ENCODE measurements around the gene UXT. TPM values are rescaled to one million over a fixed set of nuclear protein-coding genes. Genes with fewer than 3 reads are reported as not detected.

Gene UXT
- total RNA-seq, 2 experiments from 2014 or later, result 198 to 210 TPM

DNA sequence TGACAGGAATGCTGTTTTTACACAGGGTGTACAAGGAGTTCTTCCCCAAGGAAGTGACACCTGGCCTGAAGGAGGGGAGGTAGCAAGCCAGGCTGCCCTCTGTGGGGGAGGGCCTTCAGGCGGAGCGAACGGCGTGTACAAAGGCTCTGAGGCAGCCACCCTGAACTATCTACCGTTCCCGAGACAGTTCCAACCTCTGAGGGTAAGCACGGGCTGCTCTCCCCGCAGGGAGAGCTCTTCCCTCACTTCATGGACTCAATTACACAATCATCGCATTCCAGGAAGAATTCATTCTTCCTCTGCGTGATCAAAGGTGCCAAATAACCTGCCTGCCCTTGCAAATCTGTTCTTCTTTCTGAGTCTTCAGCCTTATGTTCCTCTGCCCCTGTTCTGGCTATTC is 13.4 kb downstream of the UXT start:
- intact Hi-C loops (cut with micrococcal nuclease), result no loop called here

DNA sequence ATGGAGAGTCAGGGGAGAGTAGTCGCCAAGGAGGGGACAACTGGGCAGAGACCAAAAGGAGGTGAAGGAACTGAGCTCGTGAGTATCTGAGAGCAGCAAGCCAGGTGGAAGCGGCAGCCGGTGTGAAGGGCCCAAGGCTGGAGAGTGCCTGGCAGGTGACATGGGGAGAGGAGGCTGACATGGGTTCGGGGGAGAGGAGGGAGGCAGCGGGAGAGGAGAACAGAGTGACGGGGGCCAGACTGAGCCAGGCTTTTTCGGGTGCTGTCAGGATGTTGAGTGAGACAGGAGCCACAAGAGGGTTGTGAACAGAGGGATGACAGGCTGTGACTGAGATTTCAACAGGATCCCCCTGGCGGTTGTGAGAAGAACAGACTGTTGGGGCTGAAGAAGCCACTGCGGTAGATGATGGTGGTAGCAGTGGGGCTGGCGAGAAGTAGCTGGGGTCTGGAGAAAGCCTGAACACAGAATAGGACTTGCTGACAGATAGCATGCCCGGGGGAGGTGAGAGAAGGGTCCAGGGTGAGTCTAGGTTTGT is 14.4 kb downstream of the UXT start:
- DNase-seq, result no peak
- ChIA-PET POLR2A (no interaction called here), CTCF (interaction anchor here (1.4 kb wide), 1 partner anchor 14 kb away, joined by 3 read pairs; no protein-coding TSS in a partner anchor)
- intact Hi-C loops (cut with micrococcal nuclease), result no loop called here
- no peaks in the 10 kb centered on the region for H3K9me3 Mint-ChIP-seq
- H3K27me3 Mint-ChIP-seq, result no peaks in the 10 kb centered on the region
- no peak overlapping the region for H3K27ac Mint-ChIP-seq
- peaks cover 36% of the 10 kb centered on the region for H3K4me1 Mint-ChIP-seq (ENCODE audit: low read depth)
- no peak overlapping the region for H3K4me3 Mint-ChIP-seq
- peaks cover 41% of the 10 kb centered on the region for H3K36me3 Mint-ChIP-seq

More for the DNA sequence above, 13.4 kb downstream of the UXT start:
- CTCF ChIA-PET, result no interaction called here
- DNase-seq, result no peak
- Mint-ChIP-seq H3K36me3 (peaks cover 33% of the 10 kb centered on the region), H3K4me3 (no peak overlapping the region), H3K4me1 (ENCODE audit: low read depth) (peaks cover 36% of the 10 kb centered on the region), H3K27ac (no peak overlapping the region), H3K9me3 (no peaks in the 10 kb centered on the region), H3K27me3 (no peaks in the 10 kb centered on the region)
- POLR2A ChIA-PET, result no interaction called here

DNA sequence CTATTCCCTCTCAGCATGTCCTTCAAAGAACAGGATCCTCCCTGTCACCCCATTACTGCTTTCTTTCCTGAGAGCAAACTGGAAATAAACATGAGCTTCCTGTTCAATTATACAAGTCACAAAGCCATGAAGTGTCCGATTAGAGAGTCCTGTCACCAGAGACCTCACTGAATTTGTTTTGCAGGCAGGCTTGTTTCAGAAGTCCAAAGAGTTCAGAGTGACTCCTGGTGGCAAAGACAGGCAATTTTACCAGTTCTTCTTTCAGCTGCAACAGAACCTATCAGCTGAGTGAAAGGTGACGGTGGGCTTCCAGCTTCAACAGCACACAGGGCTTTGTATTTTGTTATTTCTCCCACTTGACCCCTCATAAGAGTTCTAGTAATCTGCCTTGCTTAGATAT is 15.1 kb downstream of the UXT start:
- peaks cover 36% of the 10 kb centered on the region for H3K4me1 Mint-ChIP-seq (ENCODE audit: low read depth)
- peaks cover 40% of the 10 kb centered on the region for H3K36me3 Mint-ChIP-seq
- H3K27me3 Mint-ChIP-seq, result no peaks in the 10 kb centered on the region
- POLR2A ChIA-PET, result no interaction called here
- DNase-seq, result no peak
- intact Hi-C loops (cut with micrococcal nuclease), result no loop called here
- CTCF ChIA-PET, result interaction anchor here (1.4 kb wide), 1 partner anchor 13 kb away, joined by 3 read pairs; no protein-coding TSS in a partner anchor
- no peaks in the 10 kb centered on the region for H3K9me3 Mint-ChIP-seq
- H3K4me3 Mint-ChIP-seq, result no peak overlapping the region
- H3K27ac Mint-ChIP-seq, result no peak overlapping the region

GRCh38 chrX:47638816-47639215 is 20.2 kb downstream of the UXT start:
- CTCF ChIA-PET, result no interaction called here
- H3K27ac Mint-ChIP-seq, result no peak overlapping the region
- H3K9me3 Mint-ChIP-seq, result no peaks in the 10 kb centered on the region
- no peaks in the 10 kb centered on the region for H3K27me3 Mint-ChIP-seq
- DNase-seq, result no peak
- H3K36me3 Mint-ChIP-seq, result peaks cover 46% of the 10 kb centered on the region
- no peak overlapping the region for H3K4me3 Mint-ChIP-seq
- POLR2A ChIA-PET, result no interaction called here
- H3K4me1 Mint-ChIP-seq (ENCODE audit: low read depth), result peaks cover 13% of the 10 kb centered on the region
- intact Hi-C loops (cut with micrococcal nuclease), result no loop called here

DNA sequence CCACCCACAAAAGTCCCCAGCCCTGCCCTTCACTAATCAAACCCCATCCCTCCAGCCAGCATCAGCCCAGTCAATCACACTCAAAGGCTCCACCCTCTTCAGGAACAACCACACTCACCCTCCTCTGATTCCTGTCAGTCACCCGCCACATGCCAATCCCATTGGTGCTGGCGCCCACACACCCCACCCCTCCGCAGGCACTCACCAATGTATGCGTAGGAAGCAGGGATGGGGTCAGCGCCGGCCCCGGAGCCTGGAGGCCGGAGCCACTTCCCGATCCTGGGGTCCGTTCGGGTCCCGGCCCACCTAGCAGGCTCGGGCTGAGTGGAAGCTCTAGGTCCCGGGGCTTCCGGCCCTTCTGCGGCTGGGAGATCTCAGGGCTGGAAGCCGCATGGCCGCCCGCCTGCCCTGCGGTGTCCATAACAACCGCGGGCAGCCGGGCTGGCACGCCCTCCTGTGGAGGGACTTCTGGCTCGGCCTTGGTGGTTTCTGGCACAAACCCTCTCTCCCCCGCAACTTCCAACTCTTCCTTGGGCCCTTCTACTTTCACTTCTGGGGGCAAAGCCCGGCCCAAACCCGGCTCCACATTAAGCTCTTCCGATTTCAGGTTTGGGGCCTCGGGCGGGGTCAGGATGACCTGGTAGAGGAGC is 21.3 kb downstream of the UXT start:
- peak; percentile 61 for DNase-seq
- Mint-ChIP-seq H3K27ac (peak overlapping the region; percentile 56), H3K36me3 (peaks cover 44% of the 10 kb centered on the region), H3K4me1 (ENCODE audit: low read depth) (peaks cover 13% of the 10 kb centered on the region), H3K9me3 (no peaks in the 10 kb centered on the region), H3K27me3 (no peaks in the 10 kb centered on the region), H3K4me3 (peak overlapping the region; percentile 50)
- ChIA-PET POLR2A (no interaction called here), CTCF (no interaction called here)
- intact Hi-C loops (cut with micrococcal nuclease), result no loop called here

GRCh38 chrX:47634871-47635575 is 24.0 kb downstream of the UXT start:
- CTCF ChIA-PET, result no interaction called here
- no peaks in the 10 kb centered on the region for H3K27me3 Mint-ChIP-seq
- H3K4me1 Mint-ChIP-seq (ENCODE audit: low read depth), result peaks cover 17% of the 10 kb centered on the region
- H3K36me3 Mint-ChIP-seq, result peaks cover 31% of the 10 kb centered on the region
- intact Hi-C loops (cut with micrococcal nuclease), result no loop called here
- H3K9me3 Mint-ChIP-seq, result no peaks in the 10 kb centered on the region
- POLR2A ChIA-PET, result no interaction called here
- peak; percentile 50 for DNase-seq
- H3K27ac Mint-ChIP-seq, result no peak overlapping the region
- H3K4me3 Mint-ChIP-seq, result no peak overlapping the region

GRCh38 chrX:47633689-47634590 is 25.0 kb downstream of the UXT start:
- H3K9me3 Mint-ChIP-seq, result no peaks in the 10 kb centered on the region
- intact Hi-C loops (cut with micrococcal nuclease), result no loop called here
- no peak overlapping the region for H3K4me3 Mint-ChIP-seq
- H3K27me3 Mint-ChIP-seq, result no peaks in the 10 kb centered on the region
- ChIA-PET CTCF (no interaction called here), POLR2A (no interaction called here)
- peaks cover 23% of the 10 kb centered on the region for H3K4me1 Mint-ChIP-seq (ENCODE audit: low read depth)
- DNase-seq, result no peak
- no peak overlapping the region for H3K27ac Mint-ChIP-seq
- H3K36me3 Mint-ChIP-seq, result peaks cover 23% of the 10 kb centered on the region

GRCh38 chrX:47632666-47633065 is 26.3 kb downstream of the UXT start:
- peaks cover 12% of the 10 kb centered on the region for H3K36me3 Mint-ChIP-seq
- POLR2A ChIA-PET, result no interaction called here
- DNase-seq, result no peak
- no peaks in the 10 kb centered on the region for H3K9me3 Mint-ChIP-seq
- H3K4me1 Mint-ChIP-seq (ENCODE audit: low read depth), result peaks cover 24% of the 10 kb centered on the region
- intact Hi-C loops (cut with micrococcal nuclease), result no loop called here
- no peak overlapping the region for H3K4me3 Mint-ChIP-seq
- H3K27me3 Mint-ChIP-seq, result no peaks in the 10 kb centered on the region
- CTCF ChIA-PET, result no interaction called here
- H3K27ac Mint-ChIP-seq, result no peak overlapping the region

GRCh38 chrX:47631676-47632075 is 27.3 kb downstream of the UXT start:
- Mint-ChIP-seq H3K9me3 (no peaks in the 10 kb centered on the region), H3K36me3 (peaks cover 6% of the 10 kb centered on the region), H3K4me3 (no peak overlapping the region), H3K27ac (no peak overlapping the region), H3K4me1 (ENCODE audit: low read depth) (peaks cover 19% of the 10 kb centered on the region), H3K27me3 (no peaks in the 10 kb centered on the region)
- no peak for DNase-seq
- POLR2A ChIA-PET, result no interaction called here
- intact Hi-C loops (cut with micrococcal nuclease), result no loop called here
- CTCF ChIA-PET, result interaction anchor here (1.2 kb wide), 1 partner anchor 13 kb away, joined by 3 read pairs; no protein-coding TSS in a partner anchor

- Mint-ChIP-seq H3K4me3 (peak within 1 kb of the TSS; percentile 50), H3K27ac (peak within 1 kb of the TSS; percentile 83), H3K4me1 (ENCODE audit: low read depth) (peaks cover 19% of the 10 kb centered on the region), H3K36me3 (no peaks in the 10 kb centered on the region), H3K27me3 (no peaks in the 10 kb centered on the region), H3K9me3 (no peaks in the 10 kb centered on the region)
- ChIA-PET POLR2A (no interaction called here), CTCF (interaction anchor here (1.4 to 1.5 kb wide), 2 partner anchors 33 to 122 kb away, joined by 3 to 4 read pairs; no protein-coding TSS in a partner anchor)
- DNase-seq, result peak; percentile 23
- intact Hi-C loops (cut with micrococcal nuclease), result loop anchor here (5.0 kb wide), 1 partner anchor 67 kb away; the partner anchor contains the start of gene ARAF
These were observed 29.4 kb downstream of the UXT start, which contains the start of gene CFP for GRCh38 chrX:47629419-47630200. TSS of gene CFP (minus strand) at chrX:47629930. CDS start at chrX:47629844, 86 bp downstream.

- DNase-seq, result peak; percentile 36
- Mint-ChIP-seq H3K27me3 (no peaks in the 10 kb centered on the region), H3K4me1 (ENCODE audit: low read depth) (peaks cover 19% of the 10 kb centered on the region), H3K9me3 (no peaks in the 10 kb centered on the region), H3K27ac (peak overlapping the region; percentile 79), H3K4me3 (peak overlapping the region; percentile 41), H3K36me3 (no peaks in the 10 kb centered on the region)
- POLR2A ChIA-PET, result no interaction called here
- CTCF ChIA-PET, result interaction anchor here (0.8 to 1.5 kb wide), 4 partner anchors 33 to 123 kb away, joined by 3 to 4 read pairs (median 4); no protein-coding TSS in a partner anchor
- intact Hi-C loops (cut with micrococcal nuclease), result loop anchor here (5.0 kb wide), 1 partner anchor 67 kb away; the partner anchor contains the start of gene ARAF
These were observed 30.0 kb downstream of the UXT start for GRCh38 chrX:47628982-47629381.

Measured in activated CD4-positive, alpha-beta memory T cell treated with anti-CD3 and anti-CD28 coated beads for 36 hours (primary cell).